ENCODE results near the gene ZC3H4. TPM values are rescaled to one million over a fixed set of nuclear protein-coding genes. Genes with fewer than 3 reads are reported as not detected.

The ZC3H4 gene
- total and polyA plus RNA-seq, 2 of the 8 experiments (the other 6 are each of a cell fraction or from before 2014, with no cell fraction given), result 6.6 to 92.0 TPM

DNA sequence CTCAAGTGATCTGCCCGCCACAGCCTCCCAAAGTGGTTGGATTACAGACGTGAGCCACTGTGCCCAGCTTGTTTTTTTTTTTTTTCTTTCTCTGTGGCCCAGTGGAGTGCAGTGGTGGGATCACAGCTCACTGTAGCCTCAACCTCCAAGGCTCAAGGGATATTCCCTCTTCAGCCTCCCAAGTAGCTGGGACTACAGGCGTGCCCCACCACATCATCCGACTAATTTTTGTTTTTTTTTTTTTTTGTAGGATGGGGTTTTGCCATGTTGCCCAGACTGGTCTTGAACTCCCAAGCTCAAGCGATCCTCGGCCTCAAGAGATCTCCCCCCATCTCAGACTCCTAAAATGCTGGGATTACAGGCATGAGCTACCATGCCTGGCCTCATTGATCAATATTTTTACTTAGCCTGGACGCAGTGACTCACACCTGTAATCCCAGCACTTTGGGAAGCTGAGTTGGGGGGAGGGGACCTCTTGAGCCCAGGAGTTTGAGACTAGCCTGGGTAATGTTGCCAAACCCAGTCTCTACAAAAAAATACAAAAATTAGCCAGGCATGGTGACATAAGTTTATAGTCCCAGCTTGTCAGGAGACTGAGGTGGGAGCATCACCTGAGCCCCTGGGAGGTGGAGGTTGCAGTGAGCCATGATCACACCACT is 18.7 kb upstream of the ZC3H4 start:
- H2BK120ac ChIP-seq (replicated peaks; ENCODE audit: low read depth, low read length), result no peak overlapping the region
- no peak overlapping the region for H2AFZ ChIP-seq (ENCODE audit: low read length)
- DNase-seq (ENCODE audit: low read depth in 1 of 2, low spot score in 2 of 2) (no peak), FAIRE-seq (no peak)
- H4K5ac ChIP-seq (ENCODE audit: insufficient read length, low read depth, low read length), result no peak overlapping the region
- peaks cover 0 to 22% (median 1%) of the 10 kb centered on the region in 4 experiments; a peak in 3 of 8 replicates for H3K36me3 ChIP-seq (ENCODE audit: control insufficient read depth in 2 of 4, insufficient read depth in 4 of 4, low read length in 3 of 4)
- no peak overlapping the region for H2BK20ac ChIP-seq (ENCODE audit: low read length)
- no peak for TF ChIP-seq MAFK (IDR thresholded peaks at IDR 0.05; ENCODE audit: low read depth, low read length)
- TF ChIP-seq KDM1A (IDR thresholded peaks at IDR 0.05; ENCODE audit: borderline replicate concordance, low read length), result no peak
- TF ChIP-seq CREB1 (IDR thresholded peaks at IDR 0.05), result no peak
- TF ChIP-seq SRF (IDR thresholded peaks at IDR 0.05; ENCODE audit: low read depth, low read length), result no peak
- TF ChIP-seq RAD21 (IDR thresholded peaks at IDR 0.05 in 1 of 2, conservative IDR thresholded peaks at IDR 0.05 in 1 of 2; ENCODE audit: low read depth in 2 of 2, low read length in 2 of 2), result no peak
- H3K79me2 ChIP-seq (ENCODE audit: control insufficient read depth in 1 of 2, insufficient read depth in 2 of 2, low read length in 2 of 2), result peaks cover 52 to 66% of the 10 kb centered on the region in 2 experiments
- H3K9ac ChIP-seq (replicated peaks in 1 of 4; ENCODE audit: extremely low read depth in 1 of 4, low read depth in 3 of 4, low read length in 3 of 4), result peak overlapping the region; percentile 14 to 65 (median 51); a peak in 5 of 7 replicates
- H3K4me3 ChIP-seq (ENCODE audit: extremely low read depth in 1 of 4, insufficient read depth in 2 of 4, low read depth in 3 of 4, low read length in 4 of 4), result peak overlapping the region; percentile 90 to 99 (median 94)
- H4K91ac ChIP-seq (replicated peaks; ENCODE audit: insufficient read length, low read length), result no peak overlapping the region
- no peak overlapping the region for H2BK12ac ChIP-seq (ENCODE audit: low read depth, low read length)
- no peak overlapping the region for H3K23ac ChIP-seq (ENCODE audit: insufficient read length)
- no peak overlapping the region for H3K27ac ChIP-seq (ENCODE audit: low read depth, low read length)
- H4K8ac ChIP-seq (ENCODE audit: extremely low read depth, insufficient read depth, low read length), result no peak overlapping the region
- H3K56ac ChIP-seq (replicated peaks; ENCODE audit: insufficient read length, low read depth, low read length), result no peak overlapping the region
- H3K27me3 ChIP-seq (replicated peaks in 1 of 4; ENCODE audit: control insufficient read depth in 3 of 4, extremely low read depth in 1 of 4, insufficient read depth in 3 of 4, low read length in 3 of 4), result no peaks in the 10 kb centered on the region
- ChIA-PET CTCF (ENCODE audit: partially characterized antibody) (interaction anchor here (0.6 to 2.6 kb wide), 11 partner anchors 10 to 377 kb away, joined by 3 to 9 read pairs (median 5); no protein-coding TSS in a partner anchor), POLR2A (ENCODE audit: partially characterized antibody) (interaction anchor here (0.6 to 5.5 kb wide), 16 partner anchors 7 to 93 kb away, joined by 3 to 44 read pairs (median 5); partner anchors contain the start of gene ZC3H4)
- peaks cover 24 to 31% of the 10 kb centered on the region in 2 experiments for H4K20me1 ChIP-seq (replicated peaks in 1 of 2; ENCODE audit: control insufficient read depth in 1 of 2, insufficient read depth in 2 of 2, low read length in 2 of 2)
- no peaks in the 10 kb centered on the region for H3K9me3 ChIP-seq (ENCODE audit: insufficient read depth in 2 of 2, low read depth in 1 of 2, low read length in 1 of 2)
- no peak overlapping the region for H2BK15ac ChIP-seq (ENCODE audit: low read length)
- peaks cover 0 to 8% (median 7%) of the 10 kb centered on the region in 4 experiments; a peak in 5 of 7 replicates for H3K4me1 ChIP-seq (replicated peaks in 1 of 4; ENCODE audit: control insufficient read depth in 3 of 4, insufficient read depth in 4 of 4, low read length in 3 of 4)
- H2BK5ac ChIP-seq (ENCODE audit: low read depth, low read length), result 0 out of 2 replicates have a peak overlapping the region, but pooled peaks have one; percentile 24
- no peaks in the 10 kb centered on the region; the same call in 1 of the 2 replicates for H3K79me1 ChIP-seq (ENCODE audit: low read depth, low read length)
- H3K4me2 ChIP-seq (ENCODE audit: insufficient read depth in 1 of 2, low read depth in 2 of 2, low read length in 2 of 2), result peak overlapping the region; percentile 76 to 82
- peaks cover 5% of the 10 kb centered on the region; the same call in 1 of the 2 replicates for H3K23me2 ChIP-seq (ENCODE audit: low read depth, low read length)
- H3K4ac ChIP-seq (replicated peaks; ENCODE audit: insufficient read length, low read depth, low read length), result no peak overlapping the region
- H3K14ac ChIP-seq (ENCODE audit: insufficient read length), result no peak overlapping the region
- WGBS, 2 experiments (ENCODE audit: extremely low coverage in 1 of 2, insufficient coverage in 1 of 2, insufficient read length in 1 of 2, insufficient replicate concordance in 2 of 2, low coverage in 1 of 2, low lambda C conversion rate in 2 of 2, missing lambda C conversion rate in 1 of 2), result 80% methylated on average over 7 of the region's 7 CpGs; no CpG with 5 or more reads in 1 of the 2 experiments
- peak overlapping the region; percentile 66; the same call in 1 of the 2 replicates for H2AK5ac ChIP-seq (ENCODE audit: low read depth, low read length)
- H3K18ac ChIP-seq (ENCODE audit: extremely low read depth, low read length), result no peak overlapping the region; the same call in 1 of the 2 replicates
